GM19099 (cell line): ENCODE measurements around the gene ANKS1A.

Experiments used
- POLR2A ChIP-seq: IDR thresholded peaks from 3 replicates; pipeline ENCODE4 v1.6.1; 2011; ENCODE audit warnings: low read depth; ENCODE audit not compliant: insufficient read length; ENCODE audit errors: extremely low read depth

The ANKS1A gene

GRCh38 chr6:34990971-34991560 lies 102.0 kb downstream of the ANKS1A start:
- no peak for TF ChIP-seq POLR2A

- no peak for TF ChIP-seq POLR2A
Measured at GRCh38 chr6:34992376-34992775, 103.3 kb downstream of the ANKS1A start.

- no peak for TF ChIP-seq POLR2A
Measured at GRCh38 chr6:34993213-34993612, 104.2 kb downstream of the ANKS1A start.

GRCh38 chr6:34994693-34995092 lies 105.6 kb downstream of the ANKS1A start:
- TF ChIP-seq POLR2A = no peak

GRCh38 chr6:35007016-35007415 lies 118.0 kb downstream of the ANKS1A start:
- no peak for TF ChIP-seq POLR2A

- TF ChIP-seq POLR2A = no peak
Measured at GRCh38 chr6:35008858-35009257, 119.8 kb downstream of the ANKS1A start.

GRCh38 chr6:35011096-35012041 lies 122.3 kb downstream of the ANKS1A start:
- no peak for TF ChIP-seq POLR2A

GRCh38 chr6:35013701-35014100 lies 124.6 kb downstream of the ANKS1A start:
- TF ChIP-seq POLR2A = no peak

- no peak for TF ChIP-seq POLR2A
Measured at GRCh38 chr6:35014341-35014740, 125.3 kb downstream of the ANKS1A start.

- no peak for TF ChIP-seq POLR2A
Measured at GRCh38 chr6:35014786-35015185, 125.7 kb downstream of the ANKS1A start.

GRCh38 chr6:35015476-35015875 lies 126.4 kb downstream of the ANKS1A start:
- TF ChIP-seq POLR2A = no peak

GRCh38 chr6:35015996-35016395 lies 126.9 kb downstream of the ANKS1A start:
- TF ChIP-seq POLR2A = no peak

- no peak for TF ChIP-seq POLR2A
Measured at GRCh38 chr6:35016502-35017321, 127.7 kb downstream of the ANKS1A start.

- TF ChIP-seq POLR2A = no peak
Measured at GRCh38 chr6:35017411-35018181, 128.5 kb downstream of the ANKS1A start.

GRCh38 chr6:35018182-35018519 lies 129.1 kb downstream of the ANKS1A start:
- no peak for TF ChIP-seq POLR2A
